PC-3 (cell line): ENCODE data around the gene AP2M1. TPM values are rescaled to one million over a fixed set of nuclear protein-coding genes. Genes with fewer than 3 reads are reported as not detected.

Experiments used
- ATAC-seq: fragments of 200-7000 bp; cut with Tn5 transposase; 2 replicates; pipeline ENCODE4 v1.9.1; 2020; ENCODE audit warnings: mild to moderate bottlenecking, moderate library complexity
- BruUV-seq: library from RNA; stranded (reverse); fragments of 400-500 nt; replicated peaks from 2 replicates; lab custom pipeline; 2021; lab: Mats Ljungman, UMichigan
- CTCF ChIA-PET: fragments of 300-600 bp; sonication (Branson Sonifier 250); formaldehyde crosslinking; loops from one replicate; lab custom pipeline; 2022; ENCODE audit warnings: antibody characterized with exemption; lab: Charles Lee
- POLR2A ChIA-PET: fragments of 300-600 bp; sonication (Branson Sonifier 250); formaldehyde crosslinking; loops from one replicate; lab custom pipeline; 2022; ENCODE audit warnings: antibody characterized with exemption; ENCODE audit not compliant: unreplicated experiment; lab: Charles Lee
- DNase-seq: peaks from one replicate; pipeline ENCODE4 v3.0.0-alpha.2; 2015
- H2AFZ ChIP-seq: fragments of 300-600 bp; sonication (generic); 2 replicates; pipeline ENCODE4 v1.6.0; 2016; ENCODE audit warnings: antibody characterized with exemption, low read length
- H3F3A ChIP-seq: fragments of 300-600 bp; sonication (generic); one replicate; pipeline ENCODE4 v1.6.0; 2017; ENCODE audit warnings: antibody characterized with exemption, low read length, control low read depth, mild to moderate bottlenecking; ENCODE audit not compliant: unreplicated experiment
- H3K27ac ChIP-seq: fragments of 300-600 bp; sonication (generic); 2 replicates; pipeline ENCODE4 v1.5.1; 2016; ENCODE audit warnings: mild to moderate bottlenecking, low read length
- H3K27me3 ChIP-seq: fragments of 300-600 bp; sonication (generic); 2 replicates; pipeline ENCODE4 v1.6.1; 2016; ENCODE audit warnings: low read length, mixed read lengths
- H3K36me3 ChIP-seq: fragments of 300-600 bp; sonication (generic); 2 replicates; pipeline ENCODE4 v1.6.1; 2016; ENCODE audit warnings: low read depth, mixed run types, low read length, mixed read lengths
- H3K4me1 ChIP-seq: fragments of 300-600 bp; sonication (generic); 2 replicates; pipeline ENCODE4 v1.5.1; 2016; ENCODE audit warnings: low read length; ENCODE audit not compliant: insufficient read depth
- H3K4me2 ChIP-seq: fragments of 300-600 bp; sonication (generic); 2 replicates; pipeline ENCODE4 v1.6.0; 2016; ENCODE audit warnings: low read length
- H3K4me3 ChIP-seq: fragments of 300-600 bp; sonication (generic); 2 replicates; pipeline ENCODE4 v1.5.1; 2016; ENCODE audit warnings: mild to moderate bottlenecking, low read length, mixed read lengths
- H3K79me2 ChIP-seq: fragments of 300-600 bp; sonication (generic); 2 replicates; pipeline ENCODE4 v1.6.1; 2017; ENCODE audit warnings: low read length, mixed read lengths
- H3K9ac ChIP-seq: fragments of 300-600 bp; sonication (generic); 2 replicates; pipeline ENCODE4 v1.6.0; 2016; ENCODE audit warnings: mild to moderate bottlenecking, low read length
- H3K9me2 ChIP-seq: fragments of 300-600 bp; sonication (generic); replicated peaks from 2 replicates; pipeline ENCODE4 v1.6.1; 2016; ENCODE audit warnings: mixed run types, low read length, mixed read lengths
- H3K9me3 ChIP-seq: fragments of 300-600 bp; sonication (generic); 2 replicates; pipeline ENCODE4 v1.6.1; 2016; ENCODE audit warnings: low read length, mixed read lengths
- H4K20me1 ChIP-seq: fragments of 300-600 bp; sonication (generic); 2 replicates; pipeline ENCODE4 v1.6.1; 2016; ENCODE audit warnings: low read length, mixed read lengths
- CTCF ChIP-seq: fragments of 300-600 bp; sonication (generic); conservative IDR thresholded peaks from 2 replicates; pipeline ENCODE4 v1.5.1; 2017; ENCODE audit warnings: antibody characterized with exemption, low read depth, mild to moderate bottlenecking, low read length
- EZH2 ChIP-seq: fragments of 300-600 bp; sonication (generic); IDR thresholded peaks from one replicate; pipeline ENCODE4 v1.6.1; 2017; ENCODE audit warnings: antibody characterized with exemption, mild to moderate bottlenecking, low read length; ENCODE audit not compliant: unreplicated experiment
- EZH2phosphoT487 ChIP-seq: fragments of 300-600 bp; sonication (generic); IDR thresholded peaks from 2 replicates; pipeline ENCODE4 v1.6.1; 2018; ENCODE audit warnings: mild to moderate bottlenecking, antibody characterized with exemption, low read length, borderline replicate concordance
- intact Hi-C: fragments of 100-400 bp; cut with micrococcal nuclease; formaldehyde crosslinking; loops from 2 replicates; pipeline ENCODE4 v1.9.0; 2023
- total RNA-seq: library from RNA; depleted of rRNA; stranded (reverse); fragments of >200 nt; gene quantifications from 2 replicates; pipeline ENCODE4 v1.2.3, GENCODE V29; 2014

Gene AP2M1
- total RNA-seq, 1 experiment from 2014 or later: 522 TPM

- H3F3A ChIP-seq: no peaks in the 10 kb centered on the region
- peak overlapping the region; percentile 95 for H3K4me2 ChIP-seq
- BruUV-seq: TSS peak; percentile 40
- H3K4me3 ChIP-seq: peak overlapping the region; percentile 90
- peaks cover 21% of the 10 kb centered on the region for H3K4me1 ChIP-seq
- no peak for TF ChIP-seq EZH2
- TF ChIP-seq CTCF: no peak
- no peak for TF ChIP-seq EZH2phosphoT487
- CTCF ChIA-PET: no interaction called here
- peaks cover 46% of the 10 kb centered on the region for H3K79me2 ChIP-seq
- H3K9me3 ChIP-seq: no peaks in the 10 kb centered on the region
- intact Hi-C loops: loop anchor here (1.0 to 2.0 kb wide), 2 partner anchors 19 to 22 kb away; partner anchors contain the start of gene AP2M1
- DNase-seq (peak; percentile 33), ATAC-seq (peak; percentile 20)
- peaks cover 9% of the 10 kb centered on the region for H4K20me1 ChIP-seq
- H3K9me2 ChIP-seq: no peaks in the 10 kb centered on the region
- H3K9ac ChIP-seq: peak overlapping the region; percentile 81
- peak overlapping the region; percentile 28; the same call in 1 of the 2 replicates for H3K27ac ChIP-seq
- POLR2A ChIA-PET: no interaction called here
- H2AFZ ChIP-seq: peak overlapping the region; percentile 78
- H3K27me3 ChIP-seq: no peaks in the 10 kb centered on the region
- no peaks in the 10 kb centered on the region for H3K36me3 ChIP-seq
Measured at GRCh38 chr3:184155644-184156521, 18.8 kb upstream of the AP2M1 start.

- Histone ChIP-seq H3K27me3 (no peaks in the 10 kb centered on the region), H3K4me2 (peak overlapping the region; percentile 95), H3K4me1 (peaks cover 22% of the 10 kb centered on the region), H3F3A (no peaks in the 10 kb centered on the region), H3K9ac (peak overlapping the region; percentile 81), H3K36me3 (no peaks in the 10 kb centered on the region), H3K4me3 (peak overlapping the region; percentile 90), H3K27ac (no peak overlapping the region), H3K9me3 (no peaks in the 10 kb centered on the region), H3K79me2 (peaks cover 53% of the 10 kb centered on the region), H4K20me1 (peaks cover 9% of the 10 kb centered on the region), H2AFZ (0 out of 2 replicates have a peak overlapping the region, but pooled peaks have one; percentile 78), H3K9me2 (no peaks in the 10 kb centered on the region)
- no peak for TF ChIP-seq EZH2phosphoT487
- TF ChIP-seq EZH2: no peak
- TF ChIP-seq CTCF: no peak
- CTCF ChIA-PET: interaction anchor here (0.6 kb wide), 1 partner anchor 130 kb away, joined by 3 read pairs; no protein-coding TSS in a partner anchor
- DNase-seq: no peak
- no TSS peak for BruUV-seq
- intact Hi-C loops: loop anchor here (2.0 kb wide), 1 partner anchor 18 kb away; the partner anchor contains the start of gene AP2M1
- POLR2A ChIA-PET: interaction anchor here (0.6 kb wide), 1 partner anchor 22 kb away, joined by 6 read pairs; no protein-coding TSS in a partner anchor
- peak; percentile 13 for ATAC-seq
Measured at GRCh38 chr3:184156522-184156955, 18.1 kb upstream of the AP2M1 start.
